Activated T-cell treated with anti-CD3 and anti-CD28 coated beads, Interleukin-2, amount 50 U/mL, for 48 hours (primary cell): ENCODE measurements around the gene DUSP12.
"Not testable (repeated sequence)": the region's sequence is repeated elsewhere in the genome, so short reads cannot be mapped to it uniquely, and the experiment has no call there.

ENCODE experiments used
- DNase-seq, 2 experiments: peaks; one replicate each; pipeline ENCODE4 v3.0.0-alpha.2; 2020

DUSP12 gene

GRCh38 chr1:161728376-161729226 is 21.0 kb upstream of the DUSP12 start:
- no peak for DNase-seq

GRCh38 chr1:161730050-161730564 is 19.5 kb upstream of the DUSP12 start:
- peak; percentile 68 to 70 for DNase-seq

GRCh38 chr1:161731241-161731640 is 18.3 kb upstream of the DUSP12 start:
- DNase-seq: no peak

- no peak for DNase-seq
Observed at GRCh38 chr1:161731981-161732718, 17.4 kb upstream of the DUSP12 start.

- no peak for DNase-seq
Observed at GRCh38 chr1:161733526-161733925, 16.1 kb upstream of the DUSP12 start.

GRCh38 chr1:161735837-161736236 is 13.7 kb upstream of the DUSP12 start:
- DNase-seq: no peak

GRCh38 chr1:161736335-161736969 is 13.1 kb upstream of the DUSP12 start:
- DNase-seq: peak; percentile 52

- DNase-seq: no peak
Observed at GRCh38 chr1:161737625-161738024, 12.0 kb upstream of the DUSP12 start.

- peak; percentile 59 to 70 for DNase-seq
Observed at GRCh38 chr1:161738627-161739287, 10.8 kb upstream of the DUSP12 start.

GRCh38 chr1:161739865-161740566 is 9.6 kb upstream of the DUSP12 start:
- DNase-seq: no peak

GRCh38 chr1:161740921-161741320 is 8.7 kb upstream of the DUSP12 start:
- no peak for DNase-seq

- no peak for DNase-seq
Observed at GRCh38 chr1:161743231-161743630, 6.4 kb upstream of the DUSP12 start.

- DNase-seq: no peak
Observed at GRCh38 chr1:161747801-161748200, 1.8 kb upstream of the DUSP12 start.

- peak; percentile 54 to 58 for DNase-seq
Observed at GRCh38 chr1:161763522-161764098, 14.0 kb downstream of the DUSP12 start.

- DNase-seq: peak; percentile 88 to 90
Observed at GRCh38 chr1:161766102-161766981, 16.8 kb downstream of the DUSP12 start, which contains the start of gene ATF6. Gene ATF6, plus strand, starts transcription at chr1:161766320. Its CDS starts 41 bp downstream, at chr1:161766361.

GRCh38 chr1:161768461-161768860 is 18.9 kb downstream of the DUSP12 start:
- DNase-seq: no peak

- no peak for DNase-seq
Observed at GRCh38 chr1:161768986-161769672, 19.5 kb downstream of the DUSP12 start.

GRCh38 chr1:161769673-161770045 is 20.1 kb downstream of the DUSP12 start:
- not testable (repeated sequence) for DNase-seq

- no peak for DNase-seq
Observed at GRCh38 chr1:161770250-161770649, 20.7 kb downstream of the DUSP12 start.

- no peak for DNase-seq
Observed at GRCh38 chr1:161771161-161771560, 21.6 kb downstream of the DUSP12 start.
